ENCODE results near the gene UTS2R.
"Not testable (repeated sequence)": the region's sequence is repeated elsewhere in the genome, so short reads cannot be mapped to it uniquely, and the experiment has no call there.

The UTS2R gene

GRCh38 chr17:82408288-82408937, 36.8 kb downstream of the UTS2R start:
- no peak for DNase-seq (ENCODE audit: low spot score)

- no peak for DNase-seq (ENCODE audit: low spot score)
These were observed 37.4 kb downstream of the UTS2R start for GRCh38 chr17:82408938-82409318.

GRCh38 chr17:82410014-82410716, 38.6 kb downstream of the UTS2R start:
- DNase-seq (ENCODE audit: low spot score), result no peak

- no peak for DNase-seq (ENCODE audit: low spot score)
These were observed 40.0 kb downstream of the UTS2R start for GRCh38 chr17:82411396-82412053.

- DNase-seq (ENCODE audit: low spot score), result not testable (repeated sequence)
These were observed 40.5 kb downstream of the UTS2R start for GRCh38 chr17:82412081-82412480.

GRCh38 chr17:82412535-82413520, 41.3 kb downstream of the UTS2R start:
- no peak for DNase-seq (ENCODE audit: low spot score)

- peak; percentile 78 for DNase-seq (ENCODE audit: low spot score)
These were observed 43.1 kb downstream of the UTS2R start for GRCh38 chr17:82414548-82415281.

GRCh38 chr17:82415336-82415735, 43.8 kb downstream of the UTS2R start:
- DNase-seq (ENCODE audit: low spot score), result no peak

- DNase-seq (ENCODE audit: low spot score), result no peak
These were observed 44.2 kb downstream of the UTS2R start for GRCh38 chr17:82415786-82416185.

GRCh38 chr17:82416264-82416663, 44.7 kb downstream of the UTS2R start:
- no peak for DNase-seq (ENCODE audit: low spot score)

- no peak for DNase-seq (ENCODE audit: low spot score)
These were observed 45.2 kb downstream of the UTS2R start for GRCh38 chr17:82416771-82417170.

- DNase-seq (ENCODE audit: low spot score), result peak; percentile 88
These were observed 46.7 kb downstream of the UTS2R start, which contains the start of the genes HEXD and OGFOD3 for GRCh38 chr17:82418001-82418986. TSS of gene HEXD (plus strand) at chr17:82418347. CDS start at chr17:82419800, 1,453 bp downstream. TSS of gene OGFOD3 (minus strand) at chr17:82418586. CDS start at chr17:82418485, 101 bp downstream.

GRCh38 chr17:82419540-82419939, 48.0 kb downstream of the UTS2R start:
- DNase-seq (ENCODE audit: low spot score), result no peak

- DNase-seq (ENCODE audit: low spot score), result no peak
These were observed 52.7 kb downstream of the UTS2R start for GRCh38 chr17:82424001-82424862.

- DNase-seq (ENCODE audit: low spot score), result no peak
These were observed 53.2 kb downstream of the UTS2R start for GRCh38 chr17:82424863-82425159.

All from Ammon's horn (tissue), 1 donor.